GM08714 (cell line): Measurements from ENCODE around the gene MRTFA.

ENCODE experiments used
- H3K4me3 ChIP-seq: fragments of 200-500 bp; sonication (Bioruptor generic); 2 replicates; pipeline ENCODE4 v1.5.1; 2014; ENCODE audit warnings: mild to moderate bottlenecking, low read length, inconsistent platforms
- ZNF274 ChIP-seq: IDR thresholded peaks from 2 replicates; pipeline ENCODE4 v1.6.1; 2012; ENCODE audit warnings: mild to moderate bottlenecking, low read depth, low read length

Gene MRTFA

DNA sequence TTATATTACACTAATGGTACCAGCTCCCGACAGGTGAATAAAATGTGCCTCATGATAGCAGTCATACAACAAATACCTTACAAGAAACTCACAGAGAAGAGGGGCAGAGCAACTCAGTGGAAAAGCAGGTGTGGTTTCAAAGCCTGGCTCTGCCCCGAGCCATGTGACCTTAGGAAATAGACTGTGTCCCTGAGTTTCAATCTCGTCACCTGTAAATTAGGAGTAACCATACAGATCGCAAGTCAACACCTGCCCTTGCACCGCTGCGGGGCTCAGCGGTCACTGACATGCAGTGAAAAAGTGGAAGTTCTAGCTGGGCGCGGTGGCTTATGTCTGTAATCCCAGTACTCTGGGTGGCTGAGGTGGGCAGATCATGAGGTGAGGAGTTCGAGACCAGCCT lies 11.9 kb upstream of the MRTFA start:
- H3K4me3 ChIP-seq, result no peak overlapping the region
- no peak for TF ChIP-seq ZNF274

DNA sequence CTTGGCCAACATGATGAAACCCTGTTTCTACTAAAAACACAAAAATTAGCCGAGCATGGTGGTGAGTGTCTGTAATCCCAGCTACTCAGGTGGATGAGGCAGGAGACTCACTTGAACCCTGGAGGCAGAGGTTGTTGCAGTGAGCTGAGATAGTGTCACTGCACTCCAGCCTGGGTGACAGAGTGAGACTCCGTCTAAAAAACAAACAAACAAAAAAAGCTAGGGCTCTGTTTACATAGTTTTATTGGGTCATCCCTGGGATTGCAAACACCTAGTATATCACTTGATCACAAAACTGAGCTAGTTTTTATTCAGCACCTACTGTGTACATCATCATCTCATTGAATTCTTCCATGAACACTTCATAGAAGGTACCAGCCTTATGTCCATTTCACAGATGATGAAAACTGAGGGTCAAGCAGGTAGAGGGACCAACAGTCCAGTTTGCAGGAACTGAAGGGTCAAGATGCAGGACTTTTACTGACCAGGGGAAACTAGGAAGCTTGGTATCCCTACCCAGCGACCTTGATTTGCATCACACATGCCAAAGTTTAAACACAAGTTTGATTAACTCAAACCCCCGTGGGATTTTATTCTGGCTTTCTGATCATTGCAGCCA lies 9.2 kb upstream of the MRTFA start:
- H3K4me3 ChIP-seq, result no peak overlapping the region

DNA sequence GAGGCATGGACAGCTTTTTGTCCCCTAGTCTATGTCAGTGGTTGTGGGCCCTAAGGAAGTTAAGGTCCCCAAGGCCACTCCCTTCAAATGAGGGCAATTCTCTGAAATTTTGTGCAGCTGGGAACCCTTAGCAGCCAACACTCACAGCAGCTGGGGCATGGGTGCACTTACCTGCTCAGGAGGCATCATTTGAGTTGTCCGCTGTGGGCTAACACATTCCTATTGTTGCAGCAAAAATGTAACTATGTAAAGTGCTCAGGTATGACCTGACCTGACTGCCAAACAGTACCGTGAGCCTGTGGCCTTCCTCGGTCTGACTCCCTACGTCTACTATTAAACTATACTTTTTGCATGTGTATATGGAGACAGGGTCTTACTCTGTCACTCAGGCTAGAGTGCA lies 5.8 kb upstream of the MRTFA start:
- H3K4me3 ChIP-seq, result no peak overlapping the region
- TF ChIP-seq ZNF274, result no peak

More for the DNA sequence above, 9.2 kb upstream of the MRTFA start:
- no peak for TF ChIP-seq ZNF274

DNA sequence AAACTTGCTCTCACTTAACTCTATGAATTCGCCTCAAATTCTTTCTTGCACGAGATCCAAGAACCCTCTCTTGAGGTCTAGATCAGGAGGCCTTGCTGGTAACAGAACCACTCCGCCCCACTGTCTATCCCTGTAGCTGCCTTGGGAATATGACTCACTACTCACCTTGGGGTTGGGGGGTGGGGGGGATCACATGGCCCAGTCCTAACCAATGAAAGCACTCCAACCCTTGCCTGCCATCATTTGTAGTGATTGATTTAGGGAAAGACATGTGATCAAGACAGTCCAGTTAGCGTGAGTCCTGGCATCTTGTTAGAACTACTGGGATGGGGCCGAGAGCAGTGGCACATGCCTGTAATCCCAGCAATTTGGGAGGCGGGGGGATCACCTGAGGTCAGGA lies 4.8 kb upstream of the MRTFA start:
- TF ChIP-seq ZNF274, result no peak

DNA sequence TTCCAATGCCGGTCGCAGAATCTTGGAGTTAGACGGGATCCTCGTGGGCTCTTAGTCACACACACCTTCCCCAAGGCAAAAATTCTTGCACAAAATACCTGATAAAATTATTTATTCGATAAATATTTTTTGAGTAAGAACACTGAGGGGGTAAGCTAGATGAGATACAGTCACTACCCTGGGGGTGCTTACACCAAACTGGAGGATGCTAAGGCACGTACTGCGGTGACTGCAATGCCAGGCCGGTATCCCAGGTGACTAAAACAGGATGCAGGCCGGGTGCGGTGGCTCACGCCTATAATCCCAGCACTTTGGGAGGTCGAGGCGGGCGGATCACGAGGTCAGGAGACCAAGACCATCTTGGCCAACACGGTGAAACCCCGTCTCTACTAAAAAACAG lies 1.7 kb upstream of the MRTFA start:
- TF ChIP-seq ZNF274, result no peak
- no peak overlapping the region for H3K4me3 ChIP-seq

More for the DNA sequence above, 4.8 kb upstream of the MRTFA start:
- no peak overlapping the region for H3K4me3 ChIP-seq

DNA sequence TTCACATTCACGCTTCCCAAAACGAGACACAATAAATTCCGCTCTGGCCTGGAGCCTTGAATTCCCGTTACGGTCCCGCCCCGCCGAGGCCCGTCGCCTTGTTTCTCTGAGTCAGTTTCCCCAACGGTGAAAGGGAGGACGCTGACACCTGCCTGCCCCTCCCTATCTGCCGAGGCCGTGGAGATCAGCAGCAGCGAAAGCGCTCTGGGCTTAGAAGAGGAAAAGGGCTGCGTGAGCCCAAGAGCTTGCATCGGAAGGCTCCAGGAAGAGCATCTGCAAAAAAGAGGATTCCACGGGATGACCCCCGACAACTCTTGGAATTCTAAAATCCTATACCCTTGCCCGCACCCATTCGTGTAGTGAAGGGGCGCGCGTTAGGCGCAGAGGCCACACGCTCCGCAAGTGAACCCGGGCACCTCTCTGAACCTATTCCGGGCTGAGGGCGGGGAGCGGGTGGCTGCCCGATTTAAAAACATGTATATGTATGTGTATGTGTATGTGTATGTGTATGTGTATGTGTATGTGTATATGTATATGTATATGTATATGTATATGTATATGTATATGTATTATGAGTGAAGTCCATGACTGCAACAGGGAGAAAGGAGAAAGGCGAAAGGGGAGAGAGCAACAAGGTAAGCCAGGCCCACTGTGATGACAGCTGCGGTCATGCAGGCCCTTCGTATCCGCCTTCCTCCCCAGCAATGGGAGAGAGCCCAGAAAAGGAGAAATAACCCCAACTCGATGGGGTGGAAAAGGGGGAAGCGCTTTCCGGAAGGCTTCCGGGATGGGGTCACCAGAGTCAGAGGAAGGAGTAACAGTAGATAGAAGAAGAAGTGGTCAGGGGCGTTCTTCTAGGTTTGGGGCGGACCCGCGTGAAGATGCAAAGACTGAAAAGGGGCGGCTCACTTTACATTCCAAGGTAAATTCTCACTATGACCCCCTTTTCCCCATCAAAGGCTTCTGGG lies 948 bp upstream of the MRTFA start:
- peak overlapping the region; percentile 81 for H3K4me3 ChIP-seq
- no peak for TF ChIP-seq ZNF274

DNA sequence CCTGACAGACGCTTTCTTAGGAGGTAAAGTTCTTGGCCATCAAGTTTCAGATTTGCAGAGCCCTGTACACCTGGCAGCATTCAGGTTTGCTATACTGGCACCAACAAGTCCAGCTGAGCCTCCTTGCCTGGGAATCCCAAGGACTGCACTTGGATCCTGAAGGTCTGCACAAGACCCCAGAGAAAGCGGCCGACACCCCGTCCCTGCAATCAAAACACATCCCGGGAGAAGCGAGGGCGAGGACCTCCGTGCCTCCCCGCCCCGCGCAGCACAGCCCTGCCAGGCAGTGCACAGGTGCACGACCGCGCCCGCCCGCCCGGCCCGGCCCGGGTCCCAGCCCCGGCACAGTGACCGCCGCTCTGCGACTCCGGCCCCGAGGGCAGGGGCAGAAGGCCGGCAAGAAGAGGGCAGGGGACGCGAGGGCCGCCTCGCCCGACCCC lies 559 bp downstream of the MRTFA start:
- TF ChIP-seq ZNF274, result no peak
- H3K4me3 ChIP-seq, result peak overlapping the region; percentile 83

DNA sequence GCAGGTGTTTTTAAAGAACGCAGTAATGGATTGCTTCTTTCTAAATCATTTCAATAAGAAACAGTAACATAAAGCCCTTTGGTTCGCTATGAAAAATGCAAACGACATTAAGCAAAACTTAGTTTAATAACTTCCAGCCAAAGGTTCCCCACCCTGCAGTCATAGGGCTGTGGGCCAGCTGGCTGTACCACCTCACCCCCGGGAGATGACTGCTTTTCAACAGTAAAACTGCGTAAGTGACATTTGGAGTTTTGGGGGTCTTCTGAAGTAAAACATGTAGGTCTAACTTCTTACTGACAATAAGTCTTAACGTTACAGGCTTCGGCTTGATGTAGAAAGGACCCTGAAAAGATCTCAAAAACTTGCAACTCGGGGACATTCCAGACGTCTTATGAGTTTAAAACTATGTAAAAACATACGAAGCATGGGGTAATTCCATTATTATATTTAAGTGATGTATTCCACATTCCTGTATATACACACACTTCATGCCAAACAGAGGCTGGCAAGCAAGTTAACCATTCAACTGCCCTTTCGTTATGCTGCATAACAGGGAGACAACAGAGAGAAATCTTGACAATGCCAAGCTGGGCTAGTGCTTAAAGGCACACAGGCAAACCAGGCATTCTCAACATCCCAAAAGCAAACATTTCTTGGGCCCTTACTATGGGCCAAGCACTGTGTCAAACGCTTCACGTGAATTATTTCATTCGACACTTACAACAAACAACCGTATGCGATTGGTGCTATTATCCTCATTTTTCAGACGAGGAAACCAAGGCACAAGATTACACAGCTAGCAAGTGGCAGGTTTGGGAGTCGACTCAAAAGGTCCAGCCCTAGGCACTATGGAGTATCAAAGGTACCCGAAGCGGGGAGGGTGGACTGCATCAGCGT lies 1.2 kb downstream of the MRTFA start:
- TF ChIP-seq ZNF274, result no peak

DNA sequence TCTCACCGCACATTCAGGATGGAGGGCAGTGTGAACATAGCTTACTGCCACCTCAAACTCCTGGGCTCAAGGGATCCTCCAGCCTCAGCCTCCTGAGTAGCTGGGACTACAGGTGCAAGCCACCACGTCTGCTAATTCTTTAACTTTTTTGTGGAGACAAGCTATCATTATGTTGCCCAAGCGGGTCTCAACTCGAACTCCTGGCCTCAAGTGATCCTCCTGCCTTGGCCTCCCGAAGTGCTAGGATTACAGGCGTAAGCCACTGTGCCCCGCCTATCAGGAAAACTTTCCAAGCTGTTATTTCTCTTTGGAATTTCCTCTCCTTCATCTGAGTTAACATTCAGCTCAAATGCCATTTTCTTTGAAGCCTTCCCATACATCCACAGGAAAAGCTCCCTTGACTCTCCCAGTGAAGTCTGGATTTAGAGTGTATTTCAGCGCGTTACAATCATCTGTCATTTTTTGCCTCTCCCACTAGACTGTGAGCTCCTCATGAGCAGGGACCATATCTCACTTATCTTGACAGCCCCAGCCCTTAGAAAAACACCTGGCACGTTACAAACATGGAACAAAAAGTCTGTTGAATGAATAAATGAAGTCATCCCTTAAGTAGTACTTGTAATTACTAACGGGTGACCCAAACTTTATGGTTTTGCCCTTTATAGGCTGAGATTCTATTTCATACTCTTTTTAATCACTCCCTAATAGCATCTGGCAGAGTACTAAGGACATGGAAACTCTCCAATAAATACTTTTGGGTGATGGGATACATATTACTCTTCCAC lies 2.2 kb downstream of the MRTFA start:
- no peak for TF ChIP-seq ZNF274
- no peak overlapping the region for H3K4me3 ChIP-seq

More for the DNA sequence above, 1.2 kb downstream of the MRTFA start:
- H3K4me3 ChIP-seq, result peak overlapping the region; percentile 83

DNA sequence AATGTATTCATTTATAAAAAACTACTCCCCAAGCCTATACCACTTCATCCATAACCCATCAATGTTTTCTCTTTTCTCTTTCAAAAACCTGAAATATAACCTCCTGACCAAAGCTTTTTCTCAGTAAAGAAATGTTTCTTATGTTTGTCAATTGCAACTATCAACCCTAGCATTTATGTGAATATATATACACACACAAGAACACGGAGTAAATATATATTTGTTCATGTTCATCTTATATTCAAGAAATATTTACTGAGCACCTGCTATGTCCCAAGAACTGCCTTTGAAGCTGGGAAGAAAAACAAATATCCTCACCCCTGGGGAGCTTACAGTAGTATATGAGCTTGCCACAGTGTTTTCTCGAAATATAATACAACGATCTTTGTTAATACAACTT lies 3.5 kb downstream of the MRTFA start:
- H3K4me3 ChIP-seq, result no peak overlapping the region
- TF ChIP-seq ZNF274, result no peak

DNA sequence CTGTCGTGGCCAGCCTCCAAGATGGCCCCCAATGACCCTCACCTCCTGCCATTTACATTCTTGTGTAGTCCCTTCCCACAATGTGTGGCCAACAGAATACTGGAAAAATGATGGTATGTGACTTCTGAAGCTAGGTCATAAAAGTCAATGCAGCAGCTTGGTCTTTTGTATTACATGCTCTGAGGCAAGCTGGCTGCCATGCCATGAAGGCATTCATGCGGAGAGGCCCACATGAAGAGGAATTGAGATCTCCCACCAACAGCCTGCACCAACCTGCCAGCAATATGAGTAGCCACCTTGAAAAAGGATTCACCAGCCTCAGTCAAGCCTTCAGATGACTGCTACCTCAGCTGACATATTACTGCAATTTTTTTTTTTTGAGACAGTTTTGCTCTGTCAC lies 4.6 kb downstream of the MRTFA start:
- no peak for TF ChIP-seq ZNF274
- H3K4me3 ChIP-seq, result no peak overlapping the region

DNA sequence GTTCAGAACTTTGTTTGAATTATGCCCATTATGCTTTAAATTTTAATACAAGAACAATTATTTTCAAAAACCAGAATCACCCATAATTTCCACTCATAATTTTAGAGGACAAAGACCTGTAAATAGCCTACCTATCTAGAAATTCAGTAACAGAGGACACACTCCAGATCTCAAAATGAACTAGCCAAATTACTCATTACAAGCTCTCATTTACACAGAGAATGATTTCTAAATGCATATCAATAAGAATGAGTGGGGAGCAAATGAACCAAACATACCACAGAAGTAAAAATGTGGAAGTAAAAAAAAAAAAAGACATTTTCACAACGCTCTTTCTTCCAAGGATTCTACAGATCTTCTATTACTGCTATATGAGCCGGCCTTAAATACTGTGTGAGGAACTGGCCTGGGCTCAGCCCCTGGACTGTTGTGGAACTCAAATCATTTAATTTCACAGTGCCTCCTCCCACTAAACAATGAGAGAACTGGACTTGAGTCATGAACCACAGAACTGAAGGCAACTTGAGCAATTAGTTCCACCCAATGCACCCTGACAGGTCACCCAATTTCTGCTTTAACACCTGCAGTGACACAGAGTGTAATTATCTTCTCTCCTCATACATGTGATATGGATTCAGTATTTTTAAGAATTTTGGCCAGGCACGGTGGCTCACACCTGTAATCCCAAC lies 8.0 kb downstream of the MRTFA start:
- H3K4me3 ChIP-seq, result no peak overlapping the region
- TF ChIP-seq ZNF274, result no peak

DNA sequence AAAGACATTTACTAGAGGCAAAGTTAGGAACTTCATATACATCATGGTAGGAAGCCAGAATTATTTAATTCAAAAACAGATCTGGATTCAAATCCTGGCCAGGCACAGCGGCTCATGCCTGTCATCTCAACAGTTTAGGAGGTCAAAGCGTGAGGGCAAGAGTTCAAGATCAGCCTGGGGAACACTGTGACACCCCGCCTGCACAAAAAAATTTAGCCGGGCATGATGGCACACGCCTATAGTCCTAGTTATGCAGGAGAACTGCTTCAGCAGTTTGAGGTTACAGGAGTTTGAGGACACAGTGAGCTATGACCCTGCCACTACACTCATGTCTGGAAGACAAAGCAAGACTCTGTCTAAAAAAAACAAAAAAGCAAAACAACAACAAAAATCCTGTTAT lies 8.9 kb downstream of the MRTFA start:
- no peak overlapping the region for H3K4me3 ChIP-seq
- no peak for TF ChIP-seq ZNF274
